ENCODE data around the gene FBRS.

DNA sequence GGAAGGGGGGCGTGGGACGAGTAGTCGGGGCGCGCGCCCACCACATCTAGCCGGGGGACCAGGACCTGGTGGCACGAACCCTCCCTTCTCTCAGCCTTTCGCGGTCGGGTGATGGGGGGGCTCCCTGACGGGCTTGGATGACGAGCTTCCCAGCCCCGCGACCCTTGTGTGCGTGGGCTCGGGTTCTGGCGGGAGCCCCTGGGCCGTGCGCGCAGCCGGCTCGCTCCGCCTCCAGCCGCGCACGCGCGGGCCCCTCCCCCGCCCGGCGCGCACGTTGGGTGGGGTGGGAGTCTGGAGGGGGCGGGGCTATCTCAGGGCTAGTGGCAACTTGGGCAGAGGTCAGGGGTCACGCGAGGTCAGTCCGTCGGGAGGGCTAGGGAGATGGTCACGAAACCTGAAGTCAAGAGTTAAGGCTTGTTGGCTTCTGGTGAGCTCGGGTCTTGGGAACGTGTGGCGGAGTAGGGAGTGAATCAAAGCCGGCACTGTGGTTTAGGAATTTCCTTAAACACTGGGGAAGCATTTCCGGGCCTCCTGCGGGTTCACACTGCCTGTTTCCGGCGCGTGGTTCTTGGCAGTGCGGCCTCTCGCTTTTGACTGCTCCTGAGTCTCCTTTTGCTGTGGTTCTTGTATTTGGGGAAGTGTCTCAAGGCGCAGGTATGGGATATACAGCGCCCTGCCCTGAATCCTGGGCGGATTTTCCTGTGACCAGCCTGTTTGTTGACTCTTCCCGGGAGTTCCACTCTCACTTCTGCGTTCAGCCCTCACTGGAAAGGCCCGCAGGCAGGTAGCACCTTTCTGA lies 40.8 kb downstream of the FBRS start, which contains the start of gene SRCAP:
- no peak for TF ChIP-seq KDM1A (IDR thresholded peaks at IDR 0.05; ENCODE audit: borderline replicate concordance, low read length)
- TF ChIP-seq, protein P1, sequence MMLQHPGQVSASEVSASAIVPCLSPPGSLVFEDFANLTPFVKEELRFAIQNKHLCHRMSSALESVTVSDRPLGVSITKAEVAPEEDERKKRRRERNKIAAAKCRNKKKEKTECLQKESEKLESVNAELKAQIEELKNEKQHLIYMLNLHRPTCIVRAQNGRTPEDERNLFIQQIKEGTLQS (IDR thresholded peaks at IDR 0.05; ENCODE audit: insufficient read depth, low read depth, low read length), result 0 out of 2 replicates have a peak, but pooled peaks have one; percentile 8
